Measurements from ENCODE around the gene PTPN7. TPM values are rescaled to one million over a fixed set of nuclear protein-coding genes. Genes with fewer than 3 reads are reported as not detected.
"Not testable (repeated sequence)": the region's sequence is repeated elsewhere in the genome, so short reads cannot be mapped to it uniquely, and the experiment has no call there.

The PTPN7 gene
- total and polyA plus RNA-seq, 10 of the 15 experiments (the other 5 are each of a cell fraction or from before 2014, with no cell fraction given), result 7.9 to 117 (median 102) TPM

DNA sequence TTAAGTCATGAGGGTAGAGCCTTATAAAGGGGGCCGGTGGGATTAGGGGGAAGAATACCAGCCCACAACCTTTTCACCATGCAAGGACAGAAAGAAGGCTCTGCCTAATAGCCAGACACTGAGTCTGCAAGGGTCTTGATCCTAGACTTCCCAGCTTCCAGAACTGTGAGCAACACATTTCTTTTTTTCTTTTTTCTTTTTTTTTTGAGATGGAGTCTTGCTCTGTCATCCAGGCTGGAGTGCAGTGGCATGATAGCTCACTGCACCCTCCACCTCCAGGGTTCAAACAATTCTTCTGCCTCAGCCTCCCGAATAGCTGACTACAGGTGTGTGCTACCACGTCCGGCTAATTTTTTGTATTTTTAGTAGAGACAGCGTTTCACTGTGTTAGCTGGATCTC, 14.1 kb downstream of the PTPN7 start:
- FAIRE-seq (no peak), DNase-seq (ENCODE audit: low read depth, low spot score) (no peak), ATAC-seq (no peak)
- CTCF ChIA-PET, result interaction anchor here (1.4 to 2.9 kb wide), 4 partner anchors 8 to 13 kb away, joined by 4 to 14 read pairs (median 10); partner anchors contain the start of gene PTPN7
- Histone ChIP-seq H3K27ac (ENCODE audit: control insufficient read depth, insufficient read depth) (no peak overlapping the region), H3K79me2 (ENCODE audit: control insufficient read depth, insufficient read depth, low read length) (peaks cover 24% of the 10 kb centered on the region), H2AFZ (ENCODE audit: control insufficient read depth, low read depth, low read length) (no peak overlapping the region), H3K4me3 (no peak overlapping the region), H4K20me1 (ENCODE audit: control insufficient read depth, insufficient read depth) (no peaks in the 10 kb centered on the region), H3K4me1 (ENCODE audit: control insufficient read depth, insufficient read depth, low read length) (peaks cover 14% of the 10 kb centered on the region), H3K4me2 (ENCODE audit: control insufficient read depth, insufficient read depth) (no peak overlapping the region), H3K27me3 (replicated peaks in 1 of 2; ENCODE audit: control insufficient read depth in 2 of 2, insufficient read depth in 2 of 2, low read length in 1 of 2) (no peaks in the 10 kb centered on the region), H3K36me3 (ENCODE audit: control insufficient read depth in 2 of 2, insufficient read depth in 2 of 2, low read length in 1 of 2) (peaks cover 12 to 17% of the 10 kb centered on the region in 2 experiments; a peak in 3 of 4 replicates), H3K9ac (ENCODE audit: control insufficient read depth, insufficient read depth, low read length) (no peak overlapping the region), H3K9me3 (replicated peaks; ENCODE audit: control insufficient read depth, insufficient read depth, low read length) (no peaks in the 10 kb centered on the region)
- in situ Hi-C loops (cut with MboI) (no loop called here), intact Hi-C loops (cut with micrococcal nuclease; ENCODE audit: unreplicated experiment) (no loop called here)
- RAD21 ChIA-PET (ENCODE audit: unreplicated experiment), result no interaction called here
- TF ChIP-seq FOXK2 (IDR thresholded peaks at IDR 0.05), result no peak
- TF ChIP-seq SPI1 (IDR thresholded peaks at IDR 0.05; ENCODE audit: borderline replicate concordance, insufficient read depth, low read depth, low read length), result no peak
- TF ChIP-seq NFXL1 (IDR thresholded peaks at IDR 0.05; ENCODE audit: borderline replicate concordance), result no peak
- TF ChIP-seq PML (IDR thresholded peaks at IDR 0.05; ENCODE audit: low read length), result 0 out of 2 replicates have a peak, but pooled peaks have one; percentile 1
- TF ChIP-seq BACH1 (IDR thresholded peaks at IDR 0.05; ENCODE audit: borderline replicate concordance), result no peak
- TF ChIP-seq ATF7 (IDR thresholded peaks at IDR 0.05; ENCODE audit: low read depth), result no peak
- no peak for TF ChIP-seq SMAD5 (IDR thresholded peaks at IDR 0.05; ENCODE audit: low read depth)
- POLR2A ChIA-PET, result interaction anchor here (0.7 to 3.3 kb wide), 4 partner anchors 9 to 192 kb away, joined by 3 to 15 read pairs (median 6); partner anchors contain the start of gene PTPN7
- 93% methylated on average over 5 of the region's 5 CpGs for WGBS (ENCODE audit: insufficient coverage, insufficient replicate concordance, low lambda C conversion rate, missing lambda C conversion rate)
- SMC1A ChIA-PET (ENCODE audit: uncharacterized antibody, unreplicated experiment), result interaction anchor here (0.8 kb wide), 1 partner anchor 38 kb away, joined by 4 read pairs; no protein-coding TSS in a partner anchor
- no TSS peak for BruUV-seq (replicated peaks)

DNA sequence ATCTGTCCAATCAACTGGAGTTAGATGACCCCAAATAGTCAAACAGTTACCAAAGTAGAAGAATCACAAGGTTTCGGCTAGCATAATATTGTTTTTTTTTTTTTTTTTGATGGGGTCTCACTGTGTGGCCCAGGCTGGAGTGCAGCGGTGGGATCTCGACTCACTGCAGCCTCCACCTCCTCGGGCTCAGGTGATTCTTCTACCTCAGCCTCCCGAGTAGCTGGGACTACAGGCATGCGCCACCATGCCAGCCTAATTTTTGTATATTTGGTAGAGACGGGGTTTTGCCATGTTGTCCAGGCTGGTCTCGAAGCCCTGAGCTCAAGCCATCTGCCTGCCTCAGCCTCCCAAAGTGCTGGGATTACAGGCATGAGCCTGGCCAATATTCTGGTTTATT, 14.7 kb downstream of the PTPN7 start:
- H2AFZ ChIP-seq (ENCODE audit: control insufficient read depth, low read depth, low read length); BruUV-seq (replicated peaks); ATAC-seq; DNase-seq (ENCODE audit: low read depth, low spot score); in situ Hi-C loops (cut with MboI); H3K9me3 ChIP-seq (replicated peaks; ENCODE audit: control insufficient read depth, insufficient read depth, low read length); FAIRE-seq; intact Hi-C loops (cut with micrococcal nuclease; ENCODE audit: unreplicated experiment); H3K27me3 ChIP-seq (replicated peaks in 1 of 2; ENCODE audit: control insufficient read depth in 2 of 2, insufficient read depth in 2 of 2, low read length in 1 of 2); H4K20me1 ChIP-seq (ENCODE audit: control insufficient read depth, insufficient read depth); RAD21 ChIA-PET (ENCODE audit: unreplicated experiment); H3K4me3 ChIP-seq; H3K9ac ChIP-seq (ENCODE audit: control insufficient read depth, insufficient read depth, low read length); H3K27ac ChIP-seq (ENCODE audit: control insufficient read depth, insufficient read depth): not testable (repeated sequence)
- Histone ChIP-seq H3K4me2 (ENCODE audit: control insufficient read depth, insufficient read depth) (peak overlapping the region; percentile 60; the same call in 1 of the 2 replicates), H3K79me2 (ENCODE audit: control insufficient read depth, insufficient read depth, low read length) (peaks cover 28% of the 10 kb centered on the region), H3K36me3 (ENCODE audit: control insufficient read depth in 2 of 2, insufficient read depth in 2 of 2, low read length in 1 of 2) (peaks cover 12 to 13% of the 10 kb centered on the region in 2 experiments; a peak in 3 of 4 replicates), H3K4me1 (ENCODE audit: control insufficient read depth, insufficient read depth, low read length) (peaks cover 14% of the 10 kb centered on the region)
- ChIA-PET CTCF (interaction anchor here (1.4 to 2.9 kb wide), 3 partner anchors 9 to 14 kb away, joined by 4 to 14 read pairs (median 7); partner anchors contain the start of gene PTPN7), SMC1A (ENCODE audit: uncharacterized antibody, unreplicated experiment) (interaction anchor here (1.2 kb wide), 1 partner anchor 11 kb away, joined by 3 read pairs; no protein-coding TSS in a partner anchor), POLR2A (interaction anchor here (0.7 to 3.3 kb wide), 4 partner anchors 10 to 191 kb away, joined by 3 to 15 read pairs (median 6); partner anchors contain the start of gene PTPN7)
- 83% methylated on average over 8 of the region's 8 CpGs for WGBS (ENCODE audit: insufficient coverage, insufficient replicate concordance, low lambda C conversion rate, missing lambda C conversion rate)
